HEK293T (cell line): ENCODE measurements around the gene ASIC3.

Experiments
- CTCF ChIA-PET: fragments of 350-600 bp; formaldehyde crosslinking; extraction: SDS; loops from one replicate; lab custom pipeline; 2021; ENCODE audit warnings: antibody characterized with exemption, inconsistent platforms; lab: Yijun Ruan, JAX
- POLR2A ChIA-PET: fragments of 350-600 bp; formaldehyde crosslinking; extraction: SDS; loops from one replicate; lab custom pipeline; 2020; ENCODE audit warnings: antibody characterized with exemption, inconsistent platforms; lab: Yijun Ruan, JAX
- DNase-seq: peaks from one replicate; pipeline ENCODE4 v3.0.0; 2012; ENCODE audit warnings: mixed read lengths; ENCODE audit errors: extremely low spot score
- ARNT ChIP-seq: fragments of 450-650 bp; IDR thresholded peaks from 2 replicates; pipeline ENCODE4 v1.6.1; 2017; ENCODE audit warnings: mild to moderate bottlenecking
- BHLHE40 ChIP-seq: fragments of 450-650 bp; IDR thresholded peaks from 2 replicates; pipeline ENCODE4 v1.6.1; 2016; ENCODE audit warnings: mild to moderate bottlenecking, moderate library complexity, borderline replicate concordance
- CTBP1 ChIP-seq: fragments of 450-650 bp; IDR thresholded peaks from 2 replicates; pipeline ENCODE4 v1.6.1; 2016; ENCODE audit warnings: borderline replicate concordance
- ELF4 ChIP-seq: fragments of 450-650 bp; IDR thresholded peaks from 2 replicates; pipeline ENCODE4 v1.6.1; 2017; ENCODE audit warnings: antibody characterized with exemption
- FOXA1 ChIP-seq: fragments of 450-650 bp; IDR thresholded peaks from 2 replicates; pipeline ENCODE4 v1.6.1; 2016; ENCODE audit warnings: mild to moderate bottlenecking
- FOXK2 ChIP-seq: fragments of 450-650 bp; IDR thresholded peaks from 2 replicates; pipeline ENCODE4 v1.6.1; 2016; ENCODE audit warnings: mild to moderate bottlenecking
- FOXM1 ChIP-seq: fragments of 450-650 bp; IDR thresholded peaks from 2 replicates; pipeline ENCODE4 v1.6.1; 2017; ENCODE audit warnings: mild to moderate bottlenecking, borderline replicate concordance
- HDGF ChIP-seq: fragments of 450-650 bp; IDR thresholded peaks from 2 replicates; pipeline ENCODE4 v1.6.1; 2017; ENCODE audit warnings: antibody characterized with exemption, borderline replicate concordance
- L3MBTL2 ChIP-seq: fragments of 450-650 bp; conservative IDR thresholded peaks from 2 replicates; pipeline ENCODE4 v1.6.1; 2016; ENCODE audit warnings: mild to moderate bottlenecking
- LEF1 ChIP-seq: fragments of 450-650 bp; IDR thresholded peaks from 2 replicates; pipeline ENCODE4 v1.6.1; 2017; ENCODE audit warnings: mild to moderate bottlenecking, borderline replicate concordance
- NFRKB ChIP-seq: fragments of 450-650 bp; IDR thresholded peaks from 2 replicates; pipeline ENCODE4 v1.6.1; 2016; ENCODE audit warnings: mild to moderate bottlenecking, moderate library complexity
- PKNOX1 ChIP-seq: fragments of 450-650 bp; IDR thresholded peaks from 2 replicates; pipeline ENCODE4 v1.6.1; 2016
- SP1 ChIP-seq: fragments of 450-650 bp; IDR thresholded peaks from 2 replicates; pipeline ENCODE4 v1.6.1; 2017
- SUZ12 ChIP-seq: fragments of 450-650 bp; IDR thresholded peaks from 2 replicates; pipeline ENCODE4 v1.6.1; 2016; ENCODE audit warnings: mild to moderate bottlenecking
- TARDBP ChIP-seq: fragments of 450-650 bp; IDR thresholded peaks from 2 replicates; pipeline ENCODE4 v1.6.1; 2016
- ZNF384 ChIP-seq: fragments of 450-650 bp; IDR thresholded peaks from 2 replicates; pipeline ENCODE4 v1.6.1; 2016

ASIC3 gene

GRCh38 chr7:151017370-151017952, 30.9 kb upstream of the ASIC3 start:
- no peak for TF ChIP-seq SP1
- TF ChIP-seq ELF4 = no peak
- TF ChIP-seq NFRKB = no peak
- no peak for TF ChIP-seq HDGF
- no peak for TF ChIP-seq TARDBP
- no peak for TF ChIP-seq SUZ12
- no peak for TF ChIP-seq ZNF384
- no peak for TF ChIP-seq PKNOX1
- no peak for TF ChIP-seq FOXA1
- no peak for TF ChIP-seq LEF1
- no peak for TF ChIP-seq ARNT

GRCh38 chr7:151017953-151018420, 30.3 kb upstream of the ASIC3 start:
- CTCF ChIA-PET = interaction anchor here (0.6 to 3.9 kb wide), 21 partner anchors 9 to 640 kb away, joined by 3 to 40 read pairs (median 5); partner anchors contain the start of gene ABCB8
- TF ChIP-seq L3MBTL2 (no peak), ELF4 (no peak), HDGF (peak; percentile 17; the same call in 1 of the 2 replicates)
- peak; percentile 95 for DNase-seq
- POLR2A ChIA-PET = interaction anchor here (0.7 to 2.9 kb wide), 3 partner anchors 10 to 91 kb away, joined by 3 to 30 read pairs (median 4); partner anchors contain the start of genes ABCB8 and TMUB1

More at GRCh38 chr7:151017370-151017952, 30.9 kb upstream of the ASIC3 start:
- CTCF ChIA-PET = interaction anchor here (0.7 to 3.9 kb wide), 12 partner anchors 10 to 639 kb away, joined by 3 to 40 read pairs (median 5); partner anchors contain the start of gene ABCB8
- POLR2A ChIA-PET = interaction anchor here (2.9 kb wide), 1 partner anchor 11 kb away, joined by 30 read pairs; the partner anchor contains the start of gene ABCB8
- no peak for DNase-seq

GRCh38 chr7:151018421-151019129, 29.8 kb upstream of the ASIC3 start:
- peak; percentile 89 for TF ChIP-seq L3MBTL2
- TF ChIP-seq SP1 = no peak
- no peak for DNase-seq
- POLR2A ChIA-PET = interaction anchor here (0.7 to 2.9 kb wide), 4 partner anchors 8 to 90 kb away, joined by 3 to 30 read pairs (median 4); partner anchors contain the start of genes ABCB8 and TMUB1
- CTCF ChIA-PET = interaction anchor here (0.6 to 3.9 kb wide), 22 partner anchors 9 to 641 kb away, joined by 3 to 40 read pairs (median 4); partner anchors contain the start of gene ABCB8

GRCh38 chr7:151019130-151019447, 29.2 kb upstream of the ASIC3 start:
- TF ChIP-seq FOXK2 = no peak
- no peak for TF ChIP-seq FOXA1
- TF ChIP-seq FOXM1 = no peak
- TF ChIP-seq SP1 = no peak
- TF ChIP-seq ELF4 = no peak
- TF ChIP-seq SUZ12 = no peak
- TF ChIP-seq HDGF = no peak
- TF ChIP-seq ARNT = no peak
- TF ChIP-seq BHLHE40 = no peak
- no peak for TF ChIP-seq LEF1
- TF ChIP-seq NFRKB = no peak
- no peak for TF ChIP-seq TARDBP
- no peak for TF ChIP-seq ZNF384
- TF ChIP-seq CTBP1 = no peak
- TF ChIP-seq L3MBTL2 = no peak
- no peak for TF ChIP-seq PKNOX1
- CTCF ChIA-PET = interaction anchor here (0.5 to 3.9 kb wide), 12 partner anchors 8 to 297 kb away, joined by 3 to 40 read pairs (median 5); partner anchors contain the start of gene ABCB8
- POLR2A ChIA-PET = interaction anchor here (0.9 to 2.9 kb wide), 4 partner anchors 9 to 99 kb away, joined by 3 to 30 read pairs (median 4); partner anchors contain the start of gene ABCB8
- no peak for DNase-seq

- DNase-seq = no peak
- ChIA-PET CTCF (interaction anchor here (0.6 to 1.5 kb wide), 5 partner anchors 9 to 40 kb away, joined by 3 to 4 read pairs (median 3); no protein-coding TSS in a partner anchor), POLR2A (interaction anchor here (0.9 to 2.9 kb wide), 3 partner anchors 8 to 69 kb away, joined by 3 to 30 read pairs (median 4); partner anchors contain the start of gene ABCB8)
- TF ChIP-seq LEF1 (no peak), BHLHE40 (no peak)
Observed at GRCh38 chr7:151020231-151020630, 28.1 kb upstream of the ASIC3 start.

- POLR2A ChIA-PET = interaction anchor here (0.7 kb wide), 1 partner anchor 57 kb away, joined by 3 read pairs; the partner anchor contains the start of gene FASTK
- CTCF ChIA-PET = interaction anchor here (0.8 to 1.6 kb wide), 2 partner anchors 11 to 37 kb away, joined by 3 to 5 read pairs; no protein-coding TSS in a partner anchor
- DNase-seq = no peak
- TF ChIP-seq CTBP1 (no peak), FOXM1 (no peak), LEF1 (no peak), FOXA1 (no peak), PKNOX1 (no peak), NFRKB (no peak), SP1 (no peak)
Observed at GRCh38 chr7:151023232-151023631, 25.1 kb upstream of the ASIC3 start.
